Testis (tissue), 3 donors: ENCODE results near the gene PLXND1. TPM values are rescaled to one million over a fixed set of nuclear protein-coding genes. Genes with fewer than 3 reads are reported as not detected.
A peak's percentile ranks its signal among the peaks of the same experiment; 100 is the strongest.

ENCODE experiments used
- DNase-seq: peaks from one replicate; pipeline ENCODE4 v3.0.0-alpha.2; 2019
- H3K27ac ChIP-seq, 2 donors: fragments of 200-600 bp; sonication (generic); one replicate each; pipeline ENCODE4 v1.5.1; 2019
- H3K27me3 ChIP-seq: fragments of 200-600 bp; sonication (generic); one replicate; pipeline ENCODE4 v1.5.1; 2019
- H3K36me3 ChIP-seq: fragments of 200-600 bp; sonication (generic); one replicate; pipeline ENCODE4 v1.5.1; 2017; ENCODE audit warnings: low read depth; ENCODE audit errors: missing control alignments
- H3K4me1 ChIP-seq: fragments of 200-600 bp; sonication (generic); one replicate; pipeline ENCODE4 v1.5.1; 2019
- H3K4me3 ChIP-seq, 2 donors: fragments of 200-600 bp; sonication (generic); one replicate each; pipeline ENCODE4 v1.5.1; 2017 to 2019
- H3K9me3 ChIP-seq: fragments of 200-600 bp; sonication (generic); one replicate; pipeline ENCODE4 v1.5.1; 2017
- POLR2A ChIP-seq: fragments of 450-650 bp; IDR thresholded peaks from one replicate; pipeline ENCODE4 v1.6.1; 2017; ENCODE audit warnings: antibody characterized with exemption, mild to moderate bottlenecking, moderate library complexity
- WGBS, 2 donors: methylation state at CpG; one replicate each; pipeline ENCODE4 v1.1.5; 2018; 5-methylcytosine and 5-hydroxymethylcytosine counted together
- intact Hi-C: fragments of 100-400 bp; cut with DNase I; formaldehyde crosslinking; loops from one replicate; pipeline ENCODE4 v1.15.1; 2023; ENCODE audit warnings: low total_unique reads
- polyA plus RNA-seq: library from polyadenylated mRNA; stranded (reverse); fragments of 350-450 nt; fragmentation: Illumina TruSeq; extraction: RNeasy Lipid Tissue Mini Kit (QIAGEN cat#74804); gene quantifications from one replicate; pipeline ENCODE4 v1.2.3, GENCODE V29; 2014; ENCODE audit warnings: low read depth, low replicate concordance; ENCODE audit not compliant: insufficient read depth
- total RNA-seq, 2 donors: library from RNA; depleted of rRNA; stranded (reverse); fragments of >200 nt; gene quantifications; one replicate each; pipeline ENCODE4 v1.2.3, GENCODE V29; 2016
- TF ChIP-seq, protein P1 (sequence below), 3 experiments: fragments of 450-650 bp in 2 of 3; fragments of 200-600 bp in 1 of 3; sonication (generic) in 1 of 3; IDR thresholded peaks; one replicate each; pipeline ENCODE4 v1.5.1; 2016 to 2019; ENCODE audit warnings: antibody characterized with exemption in 3 of 3, mild to moderate bottlenecking in 2 of 3, moderate library complexity in 1 of 3

PLXND1 gene
- total and polyA plus RNA-seq, 3 donors from 2014 or later, result 50.2 to 87.8 (median 69.2) TPM

GRCh38 chr3:129586746-129587430, 19.6 kb downstream of the PLXND1 start:
- 64 to 75% methylated on average over 8 to 17 of the region's 17 CpGs for WGBS, 2 donors
- no peaks in the 10 kb centered on the region for H3K27me3 ChIP-seq
- intact Hi-C loops, result no loop called here
- peak; percentile 62 for DNase-seq
- H3K36me3 ChIP-seq, result no peaks in the 10 kb centered on the region
- peaks cover 45% of the 10 kb centered on the region for H3K4me1 ChIP-seq
- no peak overlapping the region for H3K4me3 ChIP-seq
- no peaks in the 10 kb centered on the region for H3K9me3 ChIP-seq
- no peak overlapping the region for H3K27ac ChIP-seq
- TF ChIP-seq, protein P1, sequence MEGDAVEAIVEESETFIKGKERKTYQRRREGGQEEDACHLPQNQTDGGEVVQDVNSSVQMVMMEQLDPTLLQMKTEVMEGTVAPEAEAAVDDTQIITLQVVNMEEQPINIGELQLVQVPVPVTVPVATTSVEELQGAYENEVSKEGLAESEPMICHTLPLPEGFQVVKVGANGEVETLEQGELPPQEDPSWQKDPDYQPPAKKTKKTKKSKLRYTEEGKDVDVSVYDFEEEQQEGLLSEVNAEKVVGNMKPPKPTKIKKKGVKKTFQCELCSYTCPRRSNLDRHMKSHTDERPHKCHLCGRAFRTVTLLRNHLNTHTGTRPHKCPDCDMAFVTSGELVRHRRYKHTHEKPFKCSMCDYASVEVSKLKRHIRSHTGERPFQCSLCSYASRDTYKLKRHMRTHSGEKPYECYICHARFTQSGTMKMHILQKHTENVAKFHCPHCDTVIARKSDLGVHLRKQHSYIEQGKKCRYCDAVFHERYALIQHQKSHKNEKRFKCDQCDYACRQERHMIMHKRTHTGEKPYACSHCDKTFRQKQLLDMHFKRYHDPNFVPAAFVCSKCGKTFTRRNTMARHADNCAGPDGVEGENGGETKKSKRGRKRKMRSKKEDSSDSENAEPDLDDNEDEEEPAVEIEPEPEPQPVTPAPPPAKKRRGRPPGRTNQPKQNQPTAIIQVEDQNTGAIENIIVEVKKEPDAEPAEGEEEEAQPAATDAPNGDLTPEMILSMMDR (IDR thresholded peaks at IDR 0.05), result no peak
- TF ChIP-seq POLR2A, result no peak

DNA sequence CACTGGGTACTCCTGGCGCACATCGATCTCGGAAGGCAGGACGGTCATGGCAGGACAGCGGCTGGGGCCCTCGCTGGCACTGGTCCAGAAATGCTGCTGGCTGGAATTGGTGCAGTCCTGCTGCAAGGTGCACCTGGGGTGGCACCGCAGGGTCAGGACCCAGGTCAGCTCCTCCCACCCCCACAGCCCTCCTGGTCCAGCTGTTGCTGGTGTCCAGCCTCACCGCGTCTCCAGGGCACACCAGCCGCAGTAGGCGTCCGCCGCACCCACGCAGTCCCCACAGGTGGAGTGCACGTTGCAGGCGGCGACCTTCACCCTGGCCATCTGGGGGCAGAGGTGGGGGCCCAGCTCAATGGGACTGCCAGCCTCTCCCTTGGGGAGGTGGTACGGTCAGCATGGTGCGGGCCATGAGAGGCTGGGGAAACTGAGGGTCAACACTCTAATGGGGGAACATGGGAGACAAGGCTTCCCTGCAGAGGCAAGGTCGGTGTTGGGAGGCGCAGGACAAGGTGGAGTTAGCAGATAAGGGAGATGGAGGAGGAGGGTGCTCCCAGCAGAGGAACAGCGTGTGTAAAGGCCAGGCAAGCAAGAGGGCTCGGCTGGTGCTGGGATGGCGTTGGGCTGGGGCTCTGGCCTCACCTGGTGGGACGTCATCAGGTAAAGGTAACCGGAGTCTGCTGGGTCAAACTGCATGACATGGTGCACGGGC, 20.4 kb downstream of the PLXND1 start:
- Histone ChIP-seq H3K36me3 (no peaks in the 10 kb centered on the region), H3K9me3 (no peaks in the 10 kb centered on the region), H3K27ac (no peak overlapping the region), H3K4me3 (no peak overlapping the region), H3K27me3 (no peaks in the 10 kb centered on the region), H3K4me1 (peaks cover 37% of the 10 kb centered on the region)
- WGBS, 2 donors, result 88 to 92% methylated on average over 21 to 22 of the region's 27 CpGs
- no peak for TF ChIP-seq POLR2A
- TF ChIP-seq, protein P1 (IDR thresholded peaks at IDR 0.05), result no peak
- intact Hi-C loops, result no loop called here
- DNase-seq, result no peak

- intact Hi-C loops, result no loop called here
- no peak overlapping the region for H3K4me3 ChIP-seq
- DNase-seq, result no peak
- 81 to 93% methylated on average over 3 of the region's 3 CpGs for WGBS, 2 donors
- H3K4me1 ChIP-seq, result peaks cover 24% of the 10 kb centered on the region
- no peak for TF ChIP-seq POLR2A
- TF ChIP-seq, protein P1 (IDR thresholded peaks at IDR 0.05), result no peak
- no peaks in the 10 kb centered on the region for H3K9me3 ChIP-seq
- H3K27ac ChIP-seq, result no peak overlapping the region
- H3K36me3 ChIP-seq, result no peaks in the 10 kb centered on the region
- no peaks in the 10 kb centered on the region for H3K27me3 ChIP-seq
Measured at GRCh38 chr3:129584631-129585030, 21.8 kb downstream of the PLXND1 start.

DNA sequence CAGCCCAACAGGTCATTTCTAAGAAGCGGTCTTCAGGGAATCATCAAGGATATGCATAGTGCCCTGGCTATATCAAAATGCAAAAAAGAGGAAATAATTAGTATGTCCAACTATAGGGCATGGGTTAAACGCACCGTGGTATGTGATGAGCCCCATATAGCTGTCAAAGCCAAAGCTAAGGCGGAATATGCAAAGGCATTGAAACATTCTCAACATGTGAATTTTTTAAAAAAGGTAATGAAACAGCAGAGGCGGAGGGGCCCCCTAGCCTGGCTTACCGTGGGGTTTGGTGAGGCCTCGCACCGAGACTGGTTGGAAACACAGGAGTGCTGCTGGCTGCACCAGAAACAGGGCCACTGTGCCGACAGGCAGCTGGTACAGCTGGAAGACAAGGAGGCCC, 23.2 kb downstream of the PLXND1 start:
- H3K4me1 ChIP-seq, result peaks cover 18% of the 10 kb centered on the region
- no peak overlapping the region for H3K4me3 ChIP-seq
- no peaks in the 10 kb centered on the region for H3K27me3 ChIP-seq
- WGBS, 2 donors, result 90 to 91% methylated on average over 9 of the region's 9 CpGs
- no peaks in the 10 kb centered on the region for H3K9me3 ChIP-seq
- intact Hi-C loops, result no loop called here
- no peaks in the 10 kb centered on the region for H3K36me3 ChIP-seq
- H3K27ac ChIP-seq, result no peak overlapping the region
- no peak for TF ChIP-seq POLR2A
- TF ChIP-seq, protein P1 (IDR thresholded peaks at IDR 0.05), result no peak
- DNase-seq, result no peak
